Testis (tissue), 3 donors: ENCODE measurements around the gene CHST9. TPM values are rescaled to one million over a fixed set of nuclear protein-coding genes. Genes with fewer than 3 reads are reported as not detected.
"Not testable (repeated sequence)": the region's sequence is repeated elsewhere in the genome, so short reads cannot be mapped to it uniquely, and the experiment has no call there.

Experiments
- DNase-seq: peaks from one replicate; pipeline ENCODE4 v3.0.0-alpha.2; 2019
- H3K27ac ChIP-seq, 2 donors: fragments of 200-600 bp; sonication (generic); one replicate each; pipeline ENCODE4 v1.5.1; 2019
- H3K27me3 ChIP-seq: fragments of 200-600 bp; sonication (generic); one replicate; pipeline ENCODE4 v1.5.1; 2019
- H3K36me3 ChIP-seq: fragments of 200-600 bp; sonication (generic); one replicate; pipeline ENCODE4 v1.5.1; 2017; ENCODE audit warnings: low read depth; ENCODE audit errors: missing control alignments
- H3K4me1 ChIP-seq: fragments of 200-600 bp; sonication (generic); one replicate; pipeline ENCODE4 v1.5.1; 2019
- H3K4me3 ChIP-seq, 2 donors: fragments of 200-600 bp; sonication (generic); one replicate each; pipeline ENCODE4 v1.5.1; 2017 to 2019
- H3K9me3 ChIP-seq: fragments of 200-600 bp; sonication (generic); one replicate; pipeline ENCODE4 v1.5.1; 2017
- POLR2A ChIP-seq: fragments of 450-650 bp; IDR thresholded peaks from one replicate; pipeline ENCODE4 v1.6.1; 2017; ENCODE audit warnings: antibody characterized with exemption, mild to moderate bottlenecking, moderate library complexity
- WGBS, 2 donors: methylation state at CpG; one replicate each; pipeline ENCODE4 v1.1.5; 2018; 5-methylcytosine and 5-hydroxymethylcytosine counted together
- intact Hi-C: fragments of 100-400 bp; cut with DNase I; formaldehyde crosslinking; loops from one replicate; pipeline ENCODE4 v1.15.1; 2023; ENCODE audit warnings: low total_unique reads
- polyA plus RNA-seq: library from polyadenylated mRNA; stranded (reverse); fragments of 350-450 nt; fragmentation: Illumina TruSeq; extraction: RNeasy Lipid Tissue Mini Kit (QIAGEN cat#74804); gene quantifications from one replicate; pipeline ENCODE4 v1.2.3, GENCODE V29; 2014; ENCODE audit warnings: low read depth, low replicate concordance; ENCODE audit not compliant: insufficient read depth
- total RNA-seq, 2 donors: library from RNA; depleted of rRNA; stranded (reverse); fragments of >200 nt; gene quantifications; one replicate each; pipeline ENCODE4 v1.2.3, GENCODE V29; 2016
- TF ChIP-seq, protein P1 (sequence below), 3 experiments: fragments of 450-650 bp in 2 of 3; fragments of 200-600 bp in 1 of 3; sonication (generic) in 1 of 3; IDR thresholded peaks; one replicate each; pipeline ENCODE4 v1.5.1; 2016 to 2019; ENCODE audit warnings: antibody characterized with exemption in 3 of 3, mild to moderate bottlenecking in 2 of 3, moderate library complexity in 1 of 3

The CHST9 gene
- total and polyA plus RNA-seq, 3 donors from 2014 or later, result 9.6 to 25.5 (median 20.9) TPM

- H3K27me3 ChIP-seq, result no peaks in the 10 kb centered on the region
- no peak for TF ChIP-seq POLR2A
- TF ChIP-seq, protein P1, sequence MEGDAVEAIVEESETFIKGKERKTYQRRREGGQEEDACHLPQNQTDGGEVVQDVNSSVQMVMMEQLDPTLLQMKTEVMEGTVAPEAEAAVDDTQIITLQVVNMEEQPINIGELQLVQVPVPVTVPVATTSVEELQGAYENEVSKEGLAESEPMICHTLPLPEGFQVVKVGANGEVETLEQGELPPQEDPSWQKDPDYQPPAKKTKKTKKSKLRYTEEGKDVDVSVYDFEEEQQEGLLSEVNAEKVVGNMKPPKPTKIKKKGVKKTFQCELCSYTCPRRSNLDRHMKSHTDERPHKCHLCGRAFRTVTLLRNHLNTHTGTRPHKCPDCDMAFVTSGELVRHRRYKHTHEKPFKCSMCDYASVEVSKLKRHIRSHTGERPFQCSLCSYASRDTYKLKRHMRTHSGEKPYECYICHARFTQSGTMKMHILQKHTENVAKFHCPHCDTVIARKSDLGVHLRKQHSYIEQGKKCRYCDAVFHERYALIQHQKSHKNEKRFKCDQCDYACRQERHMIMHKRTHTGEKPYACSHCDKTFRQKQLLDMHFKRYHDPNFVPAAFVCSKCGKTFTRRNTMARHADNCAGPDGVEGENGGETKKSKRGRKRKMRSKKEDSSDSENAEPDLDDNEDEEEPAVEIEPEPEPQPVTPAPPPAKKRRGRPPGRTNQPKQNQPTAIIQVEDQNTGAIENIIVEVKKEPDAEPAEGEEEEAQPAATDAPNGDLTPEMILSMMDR (IDR thresholded peaks at IDR 0.05), result no peak
- H3K9me3 ChIP-seq, result no peaks in the 10 kb centered on the region
- no peaks in the 10 kb centered on the region for H3K36me3 ChIP-seq
- intact Hi-C loops, result no loop called here
- no peak for DNase-seq
- 91 to 93% methylated on average over 1 of the region's 1 CpG for WGBS, 2 donors
- peaks cover 6% of the 10 kb centered on the region for H3K4me1 ChIP-seq
- no peak overlapping the region for H3K4me3 ChIP-seq
- H3K27ac ChIP-seq, result no peak overlapping the region
These were observed 207.3 kb downstream of the CHST9 start for GRCh38 chr18:26977781-26978180.

- no peak overlapping the region for H3K4me3 ChIP-seq
- H3K4me1 ChIP-seq, result peaks cover 6% of the 10 kb centered on the region
- DNase-seq, result no peak
- H3K36me3 ChIP-seq, result no peaks in the 10 kb centered on the region
- no peak overlapping the region for H3K27ac ChIP-seq
- H3K27me3 ChIP-seq, result no peaks in the 10 kb centered on the region
- no peaks in the 10 kb centered on the region for H3K9me3 ChIP-seq
- intact Hi-C loops, result no loop called here
- no peak for TF ChIP-seq POLR2A
- TF ChIP-seq, protein P1 (IDR thresholded peaks at IDR 0.05), result no peak
- 87 to 91% methylated on average over 2 of the region's 2 CpGs for WGBS, 2 donors
These were observed 208.9 kb downstream of the CHST9 start for GRCh38 chr18:26976206-26976605.

DNA sequence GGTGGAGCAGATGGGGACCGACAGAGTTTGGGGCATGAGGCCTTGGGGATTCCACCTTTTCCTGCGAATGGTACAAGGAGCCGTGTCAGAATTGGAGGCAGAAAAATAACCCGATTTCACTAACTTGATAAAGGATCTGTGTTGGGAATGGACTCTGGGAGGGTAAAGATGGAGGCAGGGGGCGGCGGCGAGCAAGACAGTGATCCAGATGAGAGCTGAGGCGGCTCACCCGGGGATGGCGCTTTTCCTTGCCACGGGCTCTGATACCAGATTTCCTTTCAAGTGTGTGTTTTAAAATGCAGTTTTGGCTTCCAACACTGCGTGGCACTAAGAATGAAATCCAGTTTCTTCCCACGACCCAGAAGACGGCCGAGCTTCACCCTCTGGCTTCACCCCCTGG lies 212.6 kb downstream of the CHST9 start:
- H3K4me1 ChIP-seq, H3K9me3 ChIP-seq, DNase-seq, intact Hi-C loops, H3K27ac ChIP-seq, H3K36me3 ChIP-seq, H3K27me3 ChIP-seq, H3K4me3 ChIP-seq: not testable (repeated sequence)
- WGBS, 2 donors, result 71 to 79% methylated on average over 15 of the region's 15 CpGs

- WGBS, 2 donors, result 65 to 67% methylated on average over 8 of the region's 8 CpGs
- H3K9me3 ChIP-seq, result no peaks in the 10 kb centered on the region
- no peak overlapping the region for H3K4me3 ChIP-seq
- no peaks in the 10 kb centered on the region for H3K36me3 ChIP-seq
- intact Hi-C loops, result no loop called here
- H3K27ac ChIP-seq, result no peak overlapping the region
- TF ChIP-seq POLR2A, result no peak
- TF ChIP-seq, protein P1 (IDR thresholded peaks at IDR 0.05), result no peak
- peaks cover 3% of the 10 kb centered on the region for H3K4me1 ChIP-seq
- peak; percentile 33 for DNase-seq
- H3K27me3 ChIP-seq, result no peaks in the 10 kb centered on the region
These were observed 213.7 kb downstream of the CHST9 start for GRCh38 chr18:26971409-26971808.

GRCh38 chr18:26970637-26971036 lies 214.5 kb downstream of the CHST9 start:
- Histone ChIP-seq H3K27me3 (no peaks in the 10 kb centered on the region), H3K36me3 (no peaks in the 10 kb centered on the region), H3K4me1 (no peaks in the 10 kb centered on the region), H3K9me3 (no peaks in the 10 kb centered on the region), H3K4me3 (no peak overlapping the region), H3K27ac (no peak overlapping the region)
- 77 to 85% methylated on average over 4 of the region's 4 CpGs for WGBS, 2 donors
- TF ChIP-seq, protein P1 (IDR thresholded peaks at IDR 0.05), result no peak
- no peak for TF ChIP-seq POLR2A
- intact Hi-C loops, result no loop called here
- no peak for DNase-seq
